T-helper 17 cell (primary cell): Measurements from ENCODE around the gene OR8D2. TPM values are rescaled to one million over a fixed set of nuclear protein-coding genes. Genes with fewer than 3 reads are reported as not detected.

Experiments
- ATAC-seq: fragments of 150-1000 bp; cut with Tn5 transposase; 2 replicates; pipeline ENCODE4 v1.10.0; 2021; ENCODE audit warnings: mild to moderate bottlenecking, moderate library complexity
- DNase-seq, 3 donors: peaks; one replicate each; pipeline versions ENCODE4 v3.0.0 to v3.0.0-alpha.2; 2020 to 2021
- H3K9me3 ChIP-seq: one replicate; pipeline ENCODE4 v1.7.0; 2013; ENCODE audit warnings: low read length, mild to moderate bottlenecking; ENCODE audit not compliant: control insufficient read depth, poor library complexity, severe bottlenecking
- H3K27ac Mint-ChIP-seq: one replicate; pipeline ENCODE4 v1.8.0; 2022; ENCODE audit warnings: mild to moderate bottlenecking, moderate library complexity, mixed read lengths
- H3K27me3 Mint-ChIP-seq: one replicate; pipeline ENCODE4 v1.8.0; 2022; ENCODE audit warnings: mixed read lengths
- H3K36me3 Mint-ChIP-seq: one replicate; pipeline ENCODE4 v1.8.0; 2022; ENCODE audit warnings: low read depth, mixed read lengths
- H3K4me1 Mint-ChIP-seq: one replicate; pipeline ENCODE4 v1.8.0; 2022; ENCODE audit warnings: mild to moderate bottlenecking, mixed read lengths
- H3K4me3 Mint-ChIP-seq: one replicate; pipeline ENCODE4 v1.8.0; 2022; ENCODE audit warnings: mild to moderate bottlenecking, moderate library complexity, mixed read lengths
- total RNA-seq, 4 donors: library from RNA in 2 of 4; stranded (reverse) in 2 of 4; gene quantifications; one replicate each; pipeline ENCODE4 v1.2.3 and lab custom pipeline; 2022 to 2026

Gene OR8D2
- total RNA-seq (not detected), total RNA-seq (lab: John Stamatoyannopoulos, UW) (0 reads per million in 2 donors)

- Mint-ChIP-seq H3K27me3 (peaks cover 12% of the 10 kb centered on the region), H3K27ac (no peak within 1 kb of the TSS), H3K4me3 (no peak within 1 kb of the TSS), H3K36me3 (peaks cover 2% of the 10 kb centered on the region), H3K4me1 (no peaks in the 10 kb centered on the region)
- no peaks in the 10 kb centered on the region for H3K9me3 ChIP-seq
- ATAC-seq (no peak), DNase-seq (no peak)
These were observed at the start of gene OR8D2 for GRCh38 chr11:124320097-124320496. Gene OR8D2 (minus strand): TSS chr11:124320197. CDS start chr11:124320197, 0 bp downstream.

GRCh38 chr11:124359566-124359965 is 39.6 kb upstream of the OR8D2 start:
- Mint-ChIP-seq H3K27me3 (no peaks in the 10 kb centered on the region), H3K36me3 (no peaks in the 10 kb centered on the region), H3K4me3 (no peak overlapping the region), H3K4me1 (no peaks in the 10 kb centered on the region), H3K27ac (no peak overlapping the region)
- no peaks in the 10 kb centered on the region for H3K9me3 ChIP-seq
- no peak for DNase-seq
- no peak for ATAC-seq

GRCh38 chr11:124346311-124346955 is 26.4 kb upstream of the OR8D2 start:
- Mint-ChIP-seq H3K4me1 (no peaks in the 10 kb centered on the region), H3K36me3 (no peaks in the 10 kb centered on the region), H3K27ac (no peak overlapping the region), H3K4me3 (no peak overlapping the region), H3K27me3 (no peaks in the 10 kb centered on the region)
- ATAC-seq, result no peak
- DNase-seq, result no peak
- H3K9me3 ChIP-seq, result no peaks in the 10 kb centered on the region

GRCh38 chr11:124344346-124344745 is 24.3 kb upstream of the OR8D2 start:
- ATAC-seq (no peak), DNase-seq (no peak)
- Mint-ChIP-seq H3K27me3 (no peaks in the 10 kb centered on the region), H3K27ac (no peak overlapping the region), H3K4me1 (no peaks in the 10 kb centered on the region), H3K36me3 (no peaks in the 10 kb centered on the region), H3K4me3 (no peak overlapping the region)
- no peaks in the 10 kb centered on the region for H3K9me3 ChIP-seq

- DNase-seq (no peak), ATAC-seq (no peak)
- Mint-ChIP-seq H3K36me3 (no peaks in the 10 kb centered on the region), H3K27ac (no peak overlapping the region), H3K27me3 (no peaks in the 10 kb centered on the region), H3K4me1 (no peaks in the 10 kb centered on the region), H3K4me3 (no peak overlapping the region)
- no peaks in the 10 kb centered on the region for H3K9me3 ChIP-seq
These were observed 20.1 kb upstream of the OR8D2 start for GRCh38 chr11:124340142-124340447.

- H3K36me3 Mint-ChIP-seq, result no peaks in the 10 kb centered on the region
- ATAC-seq (no peak), DNase-seq (no peak)
- no peaks in the 10 kb centered on the region for H3K9me3 ChIP-seq
- H3K4me1 Mint-ChIP-seq, result no peaks in the 10 kb centered on the region
- no peak overlapping the region for H3K4me3 Mint-ChIP-seq
- H3K27ac Mint-ChIP-seq, result no peak overlapping the region
- H3K27me3 Mint-ChIP-seq, result no peaks in the 10 kb centered on the region
These were observed 19.6 kb upstream of the OR8D2 start for GRCh38 chr11:124339396-124340141.

- H3K9me3 ChIP-seq, result no peaks in the 10 kb centered on the region
- H3K27me3 Mint-ChIP-seq, result peaks cover 9% of the 10 kb centered on the region
- ATAC-seq (no peak), DNase-seq (no peak)
- no peaks in the 10 kb centered on the region for H3K36me3 Mint-ChIP-seq
- H3K4me3 Mint-ChIP-seq, result no peak overlapping the region
- no peak overlapping the region for H3K27ac Mint-ChIP-seq
- H3K4me1 Mint-ChIP-seq, result no peaks in the 10 kb centered on the region
These were observed 11.9 kb upstream of the OR8D2 start for GRCh38 chr11:124331873-124332272.

- ATAC-seq (no peak), DNase-seq (no peak)
- H3K9me3 ChIP-seq, result no peaks in the 10 kb centered on the region
- Mint-ChIP-seq H3K36me3 (no peaks in the 10 kb centered on the region), H3K27me3 (peaks cover 16% of the 10 kb centered on the region), H3K4me3 (no peak overlapping the region), H3K4me1 (no peaks in the 10 kb centered on the region), H3K27ac (no peak overlapping the region)
These were observed 9.9 kb upstream of the OR8D2 start for GRCh38 chr11:124329787-124330478.

- no peak for DNase-seq
- H3K9me3 ChIP-seq, result no peaks in the 10 kb centered on the region
- H3K4me1 Mint-ChIP-seq, result no peaks in the 10 kb centered on the region
- H3K4me3 Mint-ChIP-seq, result no peak overlapping the region
- no peaks in the 10 kb centered on the region for H3K36me3 Mint-ChIP-seq
- H3K27me3 Mint-ChIP-seq, result peaks cover 22% of the 10 kb centered on the region
- ATAC-seq, result no peak
- no peak overlapping the region for H3K27ac Mint-ChIP-seq
These were observed 7.8 kb upstream of the OR8D2 start for GRCh38 chr11:124327775-124328174.

- Mint-ChIP-seq H3K36me3 (peaks cover 2% of the 10 kb centered on the region), H3K4me3 (no peak overlapping the region), H3K27me3 (peaks cover 19% of the 10 kb centered on the region), H3K4me1 (no peaks in the 10 kb centered on the region), H3K27ac (no peak overlapping the region)
- DNase-seq (no peak), ATAC-seq (no peak)
- no peaks in the 10 kb centered on the region for H3K9me3 ChIP-seq
These were observed 2.4 kb upstream of the OR8D2 start for GRCh38 chr11:124322356-124322755.

GRCh38 chr11:124315052-124315451 is 4.9 kb downstream of the OR8D2 start:
- Mint-ChIP-seq H3K27ac (no peak overlapping the region), H3K4me1 (no peaks in the 10 kb centered on the region), H3K27me3 (peaks cover 6% of the 10 kb centered on the region), H3K36me3 (peaks cover 2% of the 10 kb centered on the region), H3K4me3 (no peak overlapping the region)
- DNase-seq, result no peak
- no peaks in the 10 kb centered on the region for H3K9me3 ChIP-seq
- no peak for ATAC-seq

GRCh38 chr11:124313849-124314248 is 6.1 kb downstream of the OR8D2 start, which contains the start of gene OR8D1:
Gene OR8D1 (minus strand): TSS chr11:124313949. CDS start chr11:124310766, 3,183 bp downstream.
- no peak for ATAC-seq
- Mint-ChIP-seq H3K27ac (no peak within 1 kb of the TSS), H3K27me3 (no peaks in the 10 kb centered on the region), H3K4me1 (no peaks in the 10 kb centered on the region), H3K4me3 (no peak within 1 kb of the TSS), H3K36me3 (peaks cover 2% of the 10 kb centered on the region)
- no peaks in the 10 kb centered on the region for H3K9me3 ChIP-seq
- DNase-seq, result no peak

- peaks cover 2% of the 10 kb centered on the region for H3K36me3 Mint-ChIP-seq
- H3K4me1 Mint-ChIP-seq, result no peaks in the 10 kb centered on the region
- no peak overlapping the region for H3K27ac Mint-ChIP-seq
- no peaks in the 10 kb centered on the region for H3K9me3 ChIP-seq
- H3K27me3 Mint-ChIP-seq, result peaks cover 6% of the 10 kb centered on the region
- no peak for ATAC-seq
- no peak overlapping the region for H3K4me3 Mint-ChIP-seq
- DNase-seq, result no peak
These were observed 6.9 kb downstream of the OR8D2 start for GRCh38 chr11:124313131-124313530.
